ENCODE results near the gene B4GALT3. TPM values are rescaled to one million over a fixed set of nuclear protein-coding genes. Genes with fewer than 3 reads are reported as not detected.

Gene B4GALT3
- total RNA-seq, 1 experiment from 2014 or later, result 29.0 TPM

DNA sequence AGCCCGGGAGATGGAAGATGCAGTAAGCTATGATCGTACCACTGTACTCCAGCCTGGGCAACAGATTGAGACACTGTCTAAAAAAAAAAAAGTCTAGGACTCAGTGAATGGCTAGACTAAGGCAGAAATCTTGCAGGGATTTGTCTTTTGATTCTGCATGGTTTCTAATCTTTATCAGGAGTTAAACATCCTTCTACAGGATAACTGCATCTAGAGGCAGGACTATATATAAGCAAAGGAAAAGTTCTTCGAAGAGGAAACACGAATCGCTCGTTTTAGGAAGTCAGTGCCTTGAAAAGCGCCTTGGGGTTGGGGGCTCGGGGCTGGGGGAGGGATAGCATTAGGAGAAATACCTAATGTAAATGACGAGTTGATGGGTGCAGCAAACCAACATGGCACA lies 24.1 kb downstream of the B4GALT3 start:
- in situ Hi-C loops (cut with HindIII; ENCODE audit: low pct_unique_long_range_greater_than_20kb, low sequenced_read_pairs), result no loop called here
- no peak for DNase-seq (ENCODE audit: low read depth)

- no peak for DNase-seq (ENCODE audit: low read depth)
- in situ Hi-C loops (cut with HindIII; ENCODE audit: low pct_unique_long_range_greater_than_20kb, low sequenced_read_pairs), result no loop called here
Observed at GRCh38 chr1:161145832-161146231, 31.5 kb downstream of the B4GALT3 start.

GRCh38 chr1:161140755-161141400 lies 36.4 kb downstream of the B4GALT3 start:
- no peak for DNase-seq (ENCODE audit: low read depth)
- in situ Hi-C loops (cut with HindIII; ENCODE audit: low pct_unique_long_range_greater_than_20kb, low sequenced_read_pairs), result no loop called here

- no peak for DNase-seq (ENCODE audit: low read depth)
- in situ Hi-C loops (cut with HindIII; ENCODE audit: low pct_unique_long_range_greater_than_20kb, low sequenced_read_pairs), result no loop called here
Observed at GRCh38 chr1:161139766-161140165, 37.5 kb downstream of the B4GALT3 start.

- DNase-seq (ENCODE audit: low read depth), result no peak
- in situ Hi-C loops (cut with HindIII; ENCODE audit: low pct_unique_long_range_greater_than_20kb, low sequenced_read_pairs), result no loop called here
Observed at GRCh38 chr1:161138431-161138830, 38.9 kb downstream of the B4GALT3 start.

GRCh38 chr1:161137881-161138280 lies 39.4 kb downstream of the B4GALT3 start:
- no peak for DNase-seq (ENCODE audit: low read depth)

DNA sequence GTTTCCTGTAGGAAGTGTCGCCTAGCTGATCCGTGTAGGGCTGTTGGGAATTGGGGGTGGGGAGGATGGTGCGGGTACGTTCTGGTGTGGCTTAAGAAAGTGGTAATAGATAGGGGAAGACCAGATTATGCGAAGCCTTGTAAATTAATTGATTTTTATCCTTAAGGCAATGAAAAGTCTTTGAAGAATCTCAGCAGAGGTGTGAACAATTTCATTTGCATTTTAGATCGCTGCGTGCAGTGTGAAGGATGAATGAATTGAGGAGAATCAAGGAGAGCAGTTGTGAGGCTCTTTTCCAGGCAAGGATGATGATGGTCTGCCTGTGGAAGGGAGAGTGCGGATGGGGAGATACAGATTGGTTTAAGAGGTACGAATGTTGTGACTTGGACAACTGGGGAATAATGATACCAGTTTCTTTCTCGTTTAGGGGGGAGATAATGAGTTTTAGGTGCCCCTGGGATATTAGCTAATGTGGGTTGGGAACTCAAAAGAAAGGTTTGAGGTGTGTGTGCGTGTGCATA lies 44.0 kb downstream of the B4GALT3 start:
- no peak for DNase-seq (ENCODE audit: low read depth)
- in situ Hi-C loops (cut with HindIII; ENCODE audit: low pct_unique_long_range_greater_than_20kb, low sequenced_read_pairs), result no loop called here

More at GRCh38 chr1:161137881-161138280, 39.4 kb downstream of the B4GALT3 start:
- in situ Hi-C loops (cut with HindIII; ENCODE audit: low pct_unique_long_range_greater_than_20kb, low sequenced_read_pairs), result no loop called here

DNA sequence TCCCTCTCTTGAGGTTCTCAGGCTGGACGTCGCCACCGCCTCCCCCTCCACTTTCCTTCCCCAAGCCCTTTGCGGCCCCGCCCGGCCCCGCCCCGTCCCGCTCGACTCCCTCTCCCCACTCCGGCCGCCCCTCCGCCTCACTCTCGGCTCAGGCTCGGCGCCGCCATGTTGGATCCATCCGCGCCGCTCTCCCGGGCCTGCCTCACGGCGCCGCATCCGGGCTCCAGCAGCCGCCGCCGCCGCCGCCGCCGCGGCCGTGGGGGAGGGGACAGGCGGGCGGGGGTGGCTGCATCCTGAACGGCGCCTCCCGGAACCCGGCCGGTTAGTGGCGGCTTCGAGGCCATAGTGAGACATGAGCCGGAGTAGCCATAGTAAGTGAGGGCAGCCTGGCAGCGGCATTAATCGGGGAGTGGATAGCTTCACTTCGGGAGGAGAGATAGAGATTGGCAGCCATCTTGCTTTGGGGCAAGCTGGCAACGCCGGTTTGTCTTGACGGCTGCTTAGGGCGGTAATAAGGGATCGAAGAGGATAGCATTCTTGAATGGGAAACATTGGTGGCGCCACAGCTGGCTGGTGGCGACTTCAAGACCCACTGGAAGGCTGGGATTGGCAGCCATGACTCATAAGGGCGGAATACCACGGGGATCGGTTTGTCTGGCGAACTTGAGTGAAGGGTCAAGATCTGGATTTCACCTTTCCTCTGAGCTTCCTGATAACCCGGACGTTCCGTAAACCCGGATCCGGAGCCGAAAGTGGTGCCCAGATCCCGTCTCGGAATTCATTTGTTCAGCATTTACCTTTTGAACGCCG lies 44.7 kb downstream of the B4GALT3 start, which contains the start of gene DEDD:
Gene DEDD (minus strand): TSS at position 258 of the 810 bp plus-strand sequence. CDS start 8,205 bp downstream, outside the sequence.
- DNase-seq (ENCODE audit: low read depth), result peak; percentile 97
- in situ Hi-C loops (cut with HindIII; ENCODE audit: low pct_unique_long_range_greater_than_20kb, low sequenced_read_pairs), result no loop called here

DNA sequence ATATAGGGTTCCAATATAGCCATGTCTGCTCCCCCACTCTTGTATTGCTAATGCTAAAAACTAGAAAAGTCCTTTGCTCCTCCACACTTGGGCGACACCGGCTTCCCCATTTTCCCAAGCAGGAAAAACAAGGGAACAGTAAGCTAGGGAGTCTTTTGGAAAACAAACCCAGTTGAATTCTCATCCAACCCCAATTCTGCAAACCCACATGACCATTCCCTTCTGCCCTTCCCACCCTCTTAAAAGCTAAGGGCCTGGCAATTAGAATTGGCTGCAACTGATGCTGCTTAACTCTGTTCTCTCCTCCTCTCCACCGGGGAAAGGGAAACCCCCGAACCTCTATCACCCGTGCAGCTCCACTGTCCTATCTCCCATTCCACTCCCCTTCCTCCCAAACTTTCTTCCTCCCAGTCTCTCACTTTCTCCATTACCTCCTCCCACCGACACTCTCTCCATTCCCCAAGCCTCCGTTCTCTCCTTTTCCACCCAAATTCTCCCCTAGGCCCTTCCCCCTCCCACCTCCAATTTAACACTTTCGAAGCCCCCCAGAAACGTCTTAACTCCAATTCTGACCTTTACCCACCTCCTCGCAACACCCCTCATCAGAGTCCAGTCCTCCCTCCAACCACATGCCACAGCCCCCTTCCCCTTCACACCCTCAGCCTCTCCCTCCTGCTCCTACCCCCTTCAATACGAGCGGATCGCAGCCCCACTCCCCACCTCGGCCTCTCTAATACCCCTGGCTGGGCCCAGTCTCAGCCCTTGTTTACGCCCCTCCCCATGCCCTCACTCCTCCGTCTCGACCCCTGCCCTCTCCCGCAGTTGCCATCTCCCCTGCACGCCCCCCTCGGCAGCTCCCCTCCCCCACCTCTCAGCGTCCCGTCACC lies 45.5 kb downstream of the B4GALT3 start:
- in situ Hi-C loops (cut with HindIII; ENCODE audit: low pct_unique_long_range_greater_than_20kb, low sequenced_read_pairs), result no loop called here
- DNase-seq (ENCODE audit: low read depth), result no peak

DNA sequence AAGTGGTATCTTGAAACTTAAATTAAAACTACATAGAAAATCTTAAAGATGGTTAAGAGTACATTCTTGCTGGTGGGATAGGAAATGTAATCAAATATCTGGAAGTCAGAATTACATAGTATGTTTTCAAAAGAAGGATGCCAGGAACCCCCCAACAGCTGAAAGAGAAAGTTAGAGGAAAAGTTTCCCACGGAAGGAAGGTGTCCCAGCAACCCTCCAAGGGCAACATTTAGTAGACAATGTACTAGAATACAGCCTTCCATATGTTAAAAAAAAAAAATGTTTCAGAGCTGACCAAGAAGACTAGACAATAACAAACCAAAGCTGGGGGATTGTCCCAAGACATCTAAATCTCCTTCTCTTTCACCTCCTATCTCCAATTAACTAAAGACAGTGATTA lies 47.0 kb downstream of the B4GALT3 start:
- in situ Hi-C loops (cut with HindIII; ENCODE audit: low pct_unique_long_range_greater_than_20kb, low sequenced_read_pairs), result no loop called here

GRCh38 chr1:161128591-161129420 lies 48.5 kb downstream of the B4GALT3 start:
- no peak for DNase-seq (ENCODE audit: low read depth)
- in situ Hi-C loops (cut with HindIII; ENCODE audit: low pct_unique_long_range_greater_than_20kb, low sequenced_read_pairs), result no loop called here

More for the DNA sequence above, 47.0 kb downstream of the B4GALT3 start:
- DNase-seq (ENCODE audit: low read depth), result no peak

DNA sequence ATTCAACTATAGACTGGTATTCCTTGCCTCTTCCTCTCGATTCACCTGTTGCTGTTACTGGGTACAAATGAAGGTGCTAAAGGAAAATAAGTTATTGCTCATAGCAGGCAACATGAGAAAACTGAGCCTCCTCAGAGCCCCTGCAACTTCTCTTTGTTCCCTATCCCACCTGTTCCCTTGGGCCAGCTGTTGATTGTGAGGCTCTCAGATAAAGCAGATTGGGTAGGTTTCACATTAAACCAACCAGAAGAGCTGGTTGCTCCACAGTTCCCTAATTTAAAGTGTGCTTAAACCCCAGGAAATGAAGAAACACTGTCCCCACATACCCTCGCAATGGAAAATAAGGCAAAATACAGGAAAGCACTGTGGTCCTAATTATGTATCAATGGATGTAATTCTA lies 49.7 kb downstream of the B4GALT3 start:
- DNase-seq (ENCODE audit: low read depth), result no peak
- in situ Hi-C loops (cut with HindIII; ENCODE audit: low pct_unique_long_range_greater_than_20kb, low sequenced_read_pairs), result no loop called here

GRCh38 chr1:161122967-161123366 lies 54.3 kb downstream of the B4GALT3 start:
- in situ Hi-C loops (cut with HindIII; ENCODE audit: low pct_unique_long_range_greater_than_20kb, low sequenced_read_pairs), result no loop called here
- DNase-seq (ENCODE audit: low read depth), result no peak

DNA sequence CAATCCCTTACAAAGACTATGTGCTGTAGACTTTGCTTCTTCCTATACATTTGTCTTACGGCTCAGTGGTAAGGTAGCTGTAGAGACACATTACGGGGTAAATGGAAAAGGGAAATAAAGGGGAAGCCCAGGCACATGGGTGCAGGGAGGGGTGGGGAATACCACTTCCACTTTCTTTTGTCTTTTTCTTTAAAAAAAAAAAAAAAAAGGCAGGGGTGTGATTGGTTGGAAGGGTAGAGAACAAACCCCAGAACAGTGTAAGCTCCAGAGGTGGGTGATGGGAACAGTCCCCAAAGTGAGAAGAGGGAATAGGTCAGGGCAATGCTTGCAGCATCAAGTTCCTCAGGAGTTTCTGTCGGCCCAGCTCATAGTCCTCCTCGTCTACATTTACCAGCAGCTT lies 55.5 kb downstream of the B4GALT3 start:
- in situ Hi-C loops (cut with HindIII; ENCODE audit: low pct_unique_long_range_greater_than_20kb, low sequenced_read_pairs), result no loop called here
- no peak for DNase-seq (ENCODE audit: low read depth)
